ENCODE data around the gene LMTK2.

- no peak for TF ChIP-seq EZH2 (IDR thresholded peaks at IDR 0.05; ENCODE audit: borderline replicate concordance, insufficient read depth, low read length, poor library complexity, severe bottlenecking)
- no peak for TF ChIP-seq CTCF (IDR thresholded peaks at IDR 0.05; ENCODE audit: poor library complexity, severe bottlenecking)
- TF ChIP-seq POLR2AphosphoS5 (IDR thresholded peaks at IDR 0.05) = no peak
- no peak for TF ChIP-seq MXI1 (conservative IDR thresholded peaks at IDR 0.05; ENCODE audit: poor library complexity, severe bottlenecking)
These were observed 117.4 kb downstream of the LMTK2 start for GRCh38 chr7:98223898-98224700.

Measured in neural cell (in vitro differentiated cells).